Measurements from ENCODE around the gene DFFB.

DNA sequence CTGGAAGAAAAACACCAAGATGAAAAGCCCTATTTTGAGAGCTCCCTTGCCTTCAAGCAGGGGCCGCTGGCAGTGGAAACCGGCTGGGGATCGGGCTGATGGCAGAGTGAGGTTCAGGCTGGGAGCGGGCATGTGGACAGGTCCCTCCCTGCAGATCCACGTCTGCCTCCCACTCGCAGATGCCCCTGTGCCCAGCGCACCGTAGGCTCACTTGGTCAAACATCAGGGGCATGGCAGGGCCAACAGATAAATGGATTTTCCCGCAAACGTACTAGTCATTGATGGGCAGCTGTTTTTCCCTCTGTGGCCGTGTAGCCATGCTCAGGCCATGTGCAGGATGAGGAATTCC is 49.4 kb downstream of the DFFB start:
- TF ChIP-seq POLR2A (IDR thresholded peaks at IDR 0.05): no peak
- TF ChIP-seq, protein P1, sequence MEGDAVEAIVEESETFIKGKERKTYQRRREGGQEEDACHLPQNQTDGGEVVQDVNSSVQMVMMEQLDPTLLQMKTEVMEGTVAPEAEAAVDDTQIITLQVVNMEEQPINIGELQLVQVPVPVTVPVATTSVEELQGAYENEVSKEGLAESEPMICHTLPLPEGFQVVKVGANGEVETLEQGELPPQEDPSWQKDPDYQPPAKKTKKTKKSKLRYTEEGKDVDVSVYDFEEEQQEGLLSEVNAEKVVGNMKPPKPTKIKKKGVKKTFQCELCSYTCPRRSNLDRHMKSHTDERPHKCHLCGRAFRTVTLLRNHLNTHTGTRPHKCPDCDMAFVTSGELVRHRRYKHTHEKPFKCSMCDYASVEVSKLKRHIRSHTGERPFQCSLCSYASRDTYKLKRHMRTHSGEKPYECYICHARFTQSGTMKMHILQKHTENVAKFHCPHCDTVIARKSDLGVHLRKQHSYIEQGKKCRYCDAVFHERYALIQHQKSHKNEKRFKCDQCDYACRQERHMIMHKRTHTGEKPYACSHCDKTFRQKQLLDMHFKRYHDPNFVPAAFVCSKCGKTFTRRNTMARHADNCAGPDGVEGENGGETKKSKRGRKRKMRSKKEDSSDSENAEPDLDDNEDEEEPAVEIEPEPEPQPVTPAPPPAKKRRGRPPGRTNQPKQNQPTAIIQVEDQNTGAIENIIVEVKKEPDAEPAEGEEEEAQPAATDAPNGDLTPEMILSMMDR (IDR thresholded peaks at IDR 0.05): no peak
